ENCODE results near the gene DGKI.

DGKI gene

DNA sequence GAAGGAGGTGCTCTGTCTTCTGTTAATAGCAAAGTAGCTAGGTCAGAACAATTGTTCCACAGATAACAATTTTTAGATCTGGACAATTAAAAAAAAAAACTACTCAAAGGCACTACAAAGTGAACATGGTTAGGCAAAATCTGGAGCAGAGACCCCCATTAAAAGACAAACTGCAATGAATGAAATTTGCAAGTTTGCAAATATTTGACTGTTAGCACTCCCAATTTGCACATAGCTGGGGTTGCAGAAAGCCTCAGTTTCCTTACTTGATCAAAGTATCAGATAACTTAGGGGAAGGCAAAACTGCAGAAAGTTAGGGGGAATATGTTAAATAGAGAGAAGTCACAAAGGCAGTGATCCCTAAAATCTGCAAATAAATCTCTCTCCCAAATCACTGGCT is 68.3 kb downstream of the DGKI start:
- no peak for DNase-seq

DNA sequence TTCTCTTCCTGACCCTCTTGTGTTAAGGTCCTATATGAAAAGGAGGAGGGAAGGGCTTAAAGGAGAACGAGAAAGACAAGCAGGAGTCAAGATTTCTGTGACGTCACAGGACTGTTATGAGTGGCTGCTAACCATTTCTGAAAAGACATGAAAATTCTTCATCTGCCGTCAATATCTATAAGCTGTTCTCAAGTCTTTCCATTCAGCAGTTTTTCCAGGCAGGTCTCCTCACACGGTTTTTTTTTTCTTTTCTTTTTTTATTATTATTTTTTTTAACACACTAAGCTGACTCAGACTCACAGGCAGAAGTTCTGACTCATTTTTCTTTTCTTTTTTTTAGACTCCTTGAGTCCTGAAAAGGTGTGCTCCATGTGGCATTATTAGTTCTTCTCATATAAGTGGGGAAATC is 72.0 kb downstream of the DGKI start:
- no peak for DNase-seq

DNA sequence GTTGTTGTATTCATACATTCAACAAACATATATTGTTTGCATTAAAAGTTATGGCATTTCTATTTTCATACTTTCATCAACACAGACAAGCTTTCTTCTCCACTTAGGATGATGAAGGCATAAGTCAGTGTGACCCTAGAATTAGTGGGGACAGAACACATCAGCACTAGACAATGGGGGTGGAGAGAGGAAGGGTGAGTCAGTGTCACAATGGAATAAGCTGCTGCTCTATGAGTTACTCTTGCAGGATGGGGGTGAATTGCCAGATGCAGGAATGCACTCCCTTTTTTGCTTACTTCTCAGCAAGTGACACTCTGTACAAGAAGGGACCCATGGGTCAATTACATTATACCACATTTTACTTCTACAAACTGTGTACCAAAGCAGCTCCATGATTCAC is 74.0 kb downstream of the DGKI start:
- DNase-seq: no peak

DNA sequence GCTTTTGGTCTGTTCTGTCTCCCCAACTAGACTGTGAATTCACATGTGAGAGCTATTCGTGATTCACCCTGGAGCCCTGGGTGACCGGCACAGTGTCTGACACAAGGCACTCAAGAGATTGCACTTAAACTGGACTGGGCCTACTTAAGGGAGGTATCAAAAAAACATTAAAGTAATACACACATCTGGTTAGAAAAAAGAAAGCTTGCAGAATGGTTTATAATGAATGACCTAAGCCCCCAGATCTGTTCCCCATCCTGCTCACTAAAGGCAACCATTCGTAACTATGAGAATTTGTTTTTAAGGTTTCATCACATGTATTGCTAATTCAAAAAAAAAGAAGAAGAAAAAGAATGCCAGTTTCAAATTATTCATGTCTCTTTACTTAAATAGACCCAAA is 74.5 kb downstream of the DGKI start:
- no peak for DNase-seq

DNA sequence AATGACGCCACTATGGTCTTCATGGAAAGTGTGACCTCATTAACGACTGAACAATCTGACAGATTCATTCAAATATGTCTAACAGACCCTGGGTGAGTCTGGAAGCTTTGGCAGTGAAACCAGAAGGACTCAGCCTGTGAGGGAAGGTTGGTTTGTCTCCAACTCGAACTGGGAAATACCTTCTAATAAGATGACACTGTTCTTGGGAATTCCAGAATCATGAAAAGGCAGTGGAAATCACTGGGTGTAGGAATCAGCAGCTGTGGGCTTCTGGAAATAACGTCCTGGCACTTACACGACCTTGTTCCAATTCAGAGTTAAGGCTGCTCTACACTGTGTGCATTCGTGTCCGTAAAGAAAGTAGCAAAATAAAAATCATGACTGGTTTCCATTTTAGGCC is 75.1 kb downstream of the DGKI start:
- DNase-seq: no peak

DNA sequence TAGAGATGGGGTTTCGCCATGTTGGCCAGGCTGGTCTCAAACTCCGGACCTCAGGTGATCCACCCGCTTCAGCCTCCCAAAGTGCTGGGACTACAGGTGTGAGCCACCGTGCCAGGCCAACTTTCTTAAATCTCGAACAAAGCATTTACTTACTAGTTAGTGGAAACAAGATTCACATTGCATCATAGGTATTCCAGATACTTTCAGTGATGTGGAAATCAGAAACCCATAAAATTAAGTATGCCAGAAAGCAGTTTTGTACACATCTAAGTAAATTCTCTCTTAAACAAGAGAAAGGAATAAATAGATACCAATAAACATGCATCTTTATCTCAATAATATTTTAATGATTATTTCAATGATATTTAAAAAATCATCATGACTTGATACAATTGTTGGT is 75.5 kb downstream of the DGKI start:
- DNase-seq: no peak

DNA sequence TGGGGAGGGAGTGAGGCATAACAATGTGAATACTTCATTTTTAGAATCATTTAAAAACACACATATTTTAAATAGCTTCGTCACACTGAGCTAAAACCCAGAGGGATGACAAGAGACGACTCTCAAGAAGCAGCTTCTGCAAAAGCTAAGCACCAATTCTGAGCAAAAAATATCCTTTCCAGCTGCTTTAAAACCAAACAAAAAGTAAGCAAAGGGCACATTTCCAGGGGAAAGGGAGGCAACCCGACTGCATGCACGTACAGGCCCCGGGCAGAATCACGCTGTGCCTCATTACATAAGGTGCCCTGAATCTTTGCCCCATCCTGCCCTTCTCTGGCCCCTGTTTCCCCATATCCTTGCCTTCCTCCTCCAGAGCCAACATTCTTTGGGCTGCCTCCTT is 78.4 kb downstream of the DGKI start:
- DNase-seq: no peak

DNA sequence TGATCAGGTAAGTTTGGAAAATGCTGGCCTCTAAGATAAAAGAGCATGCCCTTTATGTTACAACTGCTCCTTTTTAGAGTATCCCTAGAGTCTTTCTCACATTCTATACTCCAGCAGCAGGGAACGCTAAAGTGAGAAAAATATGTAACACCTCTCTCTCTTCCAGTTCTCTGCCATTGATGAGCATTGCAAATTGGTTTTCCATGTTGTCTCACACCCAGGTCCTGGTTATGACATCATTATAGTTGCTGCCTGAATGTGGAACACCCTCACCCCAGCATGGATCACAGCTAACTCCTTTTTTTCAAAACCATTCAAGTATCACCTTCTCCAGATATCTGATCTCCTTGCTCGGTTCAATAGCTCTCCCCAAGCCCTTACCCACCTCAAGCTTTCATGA is 84.4 kb downstream of the DGKI start:
- DNase-seq: no peak

DNA sequence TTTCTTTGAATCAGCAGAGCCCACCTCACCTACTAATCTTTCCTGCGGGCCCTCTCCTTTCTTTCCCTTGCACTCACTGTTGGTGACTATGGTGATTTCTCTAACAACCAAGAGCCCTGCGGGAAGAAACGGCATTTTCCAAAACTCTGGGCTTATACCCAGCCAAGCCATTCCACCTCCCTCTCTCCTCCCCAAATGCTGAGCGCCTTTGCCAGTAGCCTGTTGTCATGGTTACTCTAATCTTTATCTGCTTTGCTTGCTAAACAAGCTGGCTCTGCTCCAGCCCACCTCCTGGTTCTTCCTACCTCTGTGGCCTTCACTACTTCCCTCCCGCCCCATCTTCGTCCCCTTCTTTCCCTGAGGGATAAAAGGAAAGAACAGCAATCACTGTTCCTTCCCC is 86.7 kb downstream of the DGKI start:
- no peak for DNase-seq

DNA sequence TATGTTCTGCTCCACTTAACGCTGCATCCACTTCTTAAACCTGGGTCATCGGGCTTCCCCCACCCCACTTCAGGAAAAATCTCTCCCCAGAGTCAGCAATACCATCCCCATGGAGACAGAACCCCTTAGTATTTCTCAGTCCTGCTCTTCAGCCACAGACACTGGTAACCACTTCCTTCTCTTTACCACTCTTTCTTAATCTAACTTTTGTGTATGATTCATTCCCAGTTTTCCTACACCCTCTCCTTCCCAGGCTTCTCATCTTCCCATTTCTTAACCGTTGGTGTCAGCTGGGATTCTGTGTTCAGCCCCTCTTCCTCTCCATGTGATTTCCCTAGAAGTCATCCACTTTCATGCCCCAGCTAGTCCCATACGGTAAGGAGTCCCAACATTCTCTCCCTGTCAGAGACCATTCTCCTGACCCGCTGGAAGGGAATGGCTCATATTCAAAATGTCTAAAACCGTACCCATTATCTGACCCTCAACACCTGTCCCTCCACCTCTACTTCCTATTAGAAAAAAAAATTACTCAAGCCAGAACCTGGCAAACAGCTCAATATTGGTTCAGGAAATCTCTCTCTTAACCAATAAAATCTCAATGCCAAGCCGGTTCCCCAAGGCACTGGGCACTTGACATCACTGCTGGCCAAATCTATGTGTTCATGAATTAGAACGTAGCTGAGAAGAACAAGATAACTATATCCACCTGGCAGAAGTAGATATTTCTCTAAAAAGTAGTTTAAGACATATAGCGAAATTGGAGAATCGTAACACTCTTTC is 89.4 kb downstream of the DGKI start:
- no peak for DNase-seq

DNA sequence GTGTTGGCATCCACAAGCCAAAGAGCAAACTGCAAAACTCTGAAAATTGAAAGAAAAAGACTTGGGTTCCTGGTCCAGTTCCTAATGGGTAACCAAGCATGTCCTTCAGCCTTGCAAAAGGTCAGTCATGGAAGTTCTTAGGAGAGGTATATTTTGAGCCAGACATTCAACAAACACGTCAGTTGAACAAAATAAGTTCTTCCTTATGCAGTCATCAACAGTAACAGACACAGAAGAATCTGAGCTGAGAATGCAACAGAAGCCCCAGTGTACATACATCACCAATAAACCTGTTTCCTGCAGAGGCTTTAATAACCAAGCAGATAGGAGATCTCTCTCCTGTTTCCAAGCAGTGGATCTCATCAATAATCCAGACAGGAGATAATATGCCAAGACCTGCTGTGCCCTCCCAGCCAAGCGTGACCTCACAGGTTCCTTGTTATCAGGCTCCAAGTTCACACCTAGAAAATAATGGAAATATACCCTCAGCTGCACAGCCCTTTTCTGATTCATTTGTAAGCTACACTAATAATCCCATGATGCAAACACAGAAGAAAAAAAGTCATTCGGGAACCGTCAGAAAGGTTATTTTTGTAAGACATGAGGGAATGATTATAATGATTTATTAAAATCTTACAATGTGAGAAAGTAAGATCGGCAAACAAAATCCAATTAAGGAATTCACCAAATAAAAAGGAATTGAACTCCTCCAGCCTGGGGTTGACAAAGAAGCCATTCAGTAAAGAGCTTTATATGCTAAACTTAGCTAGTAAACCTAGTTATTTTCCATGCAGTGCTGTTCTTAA is 90.7 kb downstream of the DGKI start:
- no peak for DNase-seq

DNA sequence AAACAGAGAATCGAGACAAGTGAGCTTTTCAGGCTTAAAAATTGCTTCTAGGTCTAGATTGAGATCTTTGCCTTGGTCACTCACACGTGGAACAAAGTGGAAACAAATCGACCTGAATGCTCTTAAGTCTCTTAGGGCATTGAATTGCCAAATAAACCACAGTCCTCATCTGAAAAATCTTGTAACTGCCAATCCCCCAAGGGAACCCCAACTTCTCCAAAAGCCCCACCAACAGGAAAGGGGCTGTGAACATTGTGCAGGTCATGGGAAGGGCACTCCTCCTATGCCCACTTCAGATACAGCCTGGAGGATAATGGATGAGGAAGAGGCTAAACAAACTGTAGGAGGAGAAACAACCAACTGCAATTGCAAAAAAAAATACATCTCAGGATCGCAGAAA is 91.3 kb downstream of the DGKI start:
- no peak for DNase-seq

DNA sequence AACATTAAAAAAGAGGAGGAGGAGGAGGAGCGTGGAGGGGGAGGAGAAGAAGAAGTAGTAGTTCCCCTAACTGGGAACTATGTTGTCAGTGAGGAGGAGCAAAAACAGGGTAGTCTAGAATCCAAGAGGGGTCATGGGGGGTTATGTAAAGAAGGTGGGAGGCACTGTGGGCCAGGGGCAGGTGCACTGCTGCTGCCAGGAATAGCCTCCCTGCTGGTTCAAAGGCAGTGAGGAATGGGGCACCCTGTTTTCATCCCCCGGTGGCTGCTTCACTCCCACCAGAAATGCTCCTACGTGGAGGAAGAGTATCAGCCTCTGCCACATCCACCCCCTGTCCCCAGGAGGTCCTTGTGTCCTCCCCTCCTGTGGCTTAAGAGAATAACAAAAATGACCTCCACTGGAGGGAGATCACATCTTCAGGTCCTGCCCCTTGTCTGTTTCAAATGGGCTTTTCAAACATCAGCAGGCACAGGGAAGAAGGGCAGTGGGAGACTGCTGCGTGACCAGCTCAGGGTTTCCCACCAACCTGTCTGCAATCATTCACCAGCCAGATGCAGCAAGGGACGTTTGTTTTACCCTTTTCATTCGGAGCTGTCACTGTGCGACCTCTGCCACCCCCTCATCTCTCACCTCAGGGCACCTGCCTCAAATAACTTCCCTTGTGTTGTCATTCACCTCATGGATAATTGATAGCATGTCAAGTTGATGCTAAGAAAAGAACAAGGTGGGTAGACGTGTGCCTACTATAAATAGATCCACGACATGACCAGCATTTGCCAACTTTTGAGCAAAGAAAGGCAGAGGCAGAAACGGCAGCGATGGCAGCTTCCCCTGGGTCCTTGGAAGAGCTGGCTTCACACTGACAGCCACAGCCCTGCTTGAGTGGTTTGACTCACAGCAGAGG is 92.6 kb downstream of the DGKI start:
- no peak for DNase-seq

DNA sequence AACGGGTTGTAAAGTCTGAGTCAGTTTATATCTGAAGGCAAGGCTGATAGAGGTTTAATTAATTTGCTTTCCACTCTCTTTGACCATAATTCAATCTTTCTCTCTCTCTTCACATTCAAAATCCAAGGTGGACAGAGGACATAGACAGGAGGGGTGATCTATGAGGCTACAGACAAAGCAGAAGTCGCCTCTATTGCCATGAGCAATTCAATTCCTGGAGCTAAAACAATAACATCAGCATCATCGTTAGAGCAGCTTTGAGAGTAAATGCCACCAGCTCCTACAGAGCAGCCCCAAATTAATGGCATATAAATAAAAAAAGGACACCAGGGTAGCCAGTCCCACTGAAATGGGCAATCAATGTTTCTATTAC is 93.2 kb downstream of the DGKI start:
- no peak for DNase-seq

DNA sequence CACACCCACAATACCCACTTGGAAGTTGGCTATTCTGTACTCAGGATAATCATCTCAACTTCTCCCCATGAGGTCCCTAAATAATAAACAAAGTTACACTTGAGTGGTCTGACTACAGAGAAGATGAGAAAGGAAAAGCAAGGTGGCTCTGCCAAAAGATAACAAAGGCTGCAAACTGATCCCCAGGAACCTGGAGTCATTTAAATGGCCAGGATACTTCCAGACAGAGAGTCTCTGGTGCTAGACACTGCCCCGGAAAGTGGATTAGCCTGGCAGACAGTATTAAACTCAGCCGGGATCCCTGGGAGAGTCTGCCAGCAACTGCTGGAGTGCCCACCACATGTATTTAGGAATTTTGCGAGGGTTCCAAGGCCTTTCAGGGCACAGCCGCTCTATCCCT is 93.7 kb downstream of the DGKI start:
- no peak for DNase-seq

DNA sequence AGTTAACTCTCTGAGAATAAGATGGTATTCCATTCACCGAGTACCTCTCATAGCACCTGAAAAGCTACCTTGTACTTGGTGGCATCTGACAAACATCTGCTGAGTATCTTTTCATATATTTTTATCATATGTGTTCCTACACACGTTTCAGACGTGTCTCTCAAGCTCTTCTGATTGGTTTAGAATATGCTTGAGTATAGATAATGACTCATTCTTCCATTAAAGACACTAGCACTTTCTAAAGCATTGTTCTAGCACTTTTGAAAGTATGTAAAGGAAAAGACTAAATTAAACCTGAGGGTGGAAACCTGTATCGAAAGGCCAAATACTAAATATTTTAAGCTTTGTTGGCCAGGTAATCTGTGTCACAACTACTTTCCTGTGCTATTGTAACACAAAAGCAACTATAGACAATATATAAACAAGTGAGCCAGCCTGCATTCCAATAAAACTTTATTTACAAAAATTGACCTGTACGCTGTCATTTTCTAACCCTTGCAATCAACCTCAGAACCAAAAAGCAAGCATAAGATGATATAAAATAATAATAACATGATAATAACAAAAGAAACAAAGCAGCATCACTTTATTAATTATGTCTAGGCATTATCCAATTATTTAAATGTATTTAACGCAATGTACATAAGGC is 95.3 kb downstream of the DGKI start:
- DNase-seq: no peak

DNA sequence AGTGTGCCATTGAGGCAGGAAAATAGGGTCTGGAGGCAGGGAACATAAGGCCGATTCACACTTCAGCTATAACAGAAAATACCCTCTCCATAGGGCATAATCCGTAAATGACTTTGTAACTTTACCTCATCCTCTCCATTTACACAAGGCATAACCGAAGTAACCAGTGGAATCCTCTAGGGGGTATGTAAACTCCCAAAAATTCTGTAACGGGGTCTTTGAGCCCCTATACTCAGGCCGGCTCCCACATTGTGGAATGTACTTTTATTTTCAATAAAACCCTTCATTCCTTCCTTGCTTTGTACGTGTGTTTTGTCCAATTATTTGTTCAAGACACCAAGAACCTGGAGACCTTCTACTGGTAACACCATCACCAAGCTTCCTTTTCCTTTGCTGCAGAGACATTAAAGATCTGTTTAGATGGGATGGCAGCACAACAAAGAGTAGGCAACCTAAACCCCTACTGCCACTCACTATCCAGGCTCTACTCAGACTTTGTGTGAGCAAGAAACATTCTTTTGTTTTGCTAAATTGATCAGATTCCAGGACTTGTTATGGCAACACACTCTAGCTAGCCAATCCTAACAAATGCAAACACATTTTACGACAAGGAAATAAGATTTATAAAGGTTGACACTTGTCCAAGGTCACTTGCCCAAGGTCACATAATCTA is 99.3 kb downstream of the DGKI start:
- no peak for DNase-seq

DNA sequence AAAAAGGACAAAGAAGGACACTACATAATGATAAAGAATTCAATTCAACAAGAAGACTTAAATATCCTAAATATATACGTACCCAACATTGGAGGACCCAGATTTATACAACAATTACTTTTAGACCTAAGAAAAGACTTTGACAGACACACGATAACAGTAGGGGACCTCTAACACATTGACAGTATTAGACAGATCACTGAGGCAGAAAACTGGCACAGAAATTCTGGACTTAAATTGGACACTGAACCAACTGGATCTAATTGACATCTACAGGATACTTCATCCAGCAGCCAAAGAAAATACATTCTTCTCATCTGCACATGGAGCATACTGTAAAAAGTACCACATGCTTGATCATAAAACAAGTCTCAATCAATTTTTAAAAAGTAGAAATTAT is 103.8 kb downstream of the DGKI start:
- DNase-seq: no peak

DNA sequence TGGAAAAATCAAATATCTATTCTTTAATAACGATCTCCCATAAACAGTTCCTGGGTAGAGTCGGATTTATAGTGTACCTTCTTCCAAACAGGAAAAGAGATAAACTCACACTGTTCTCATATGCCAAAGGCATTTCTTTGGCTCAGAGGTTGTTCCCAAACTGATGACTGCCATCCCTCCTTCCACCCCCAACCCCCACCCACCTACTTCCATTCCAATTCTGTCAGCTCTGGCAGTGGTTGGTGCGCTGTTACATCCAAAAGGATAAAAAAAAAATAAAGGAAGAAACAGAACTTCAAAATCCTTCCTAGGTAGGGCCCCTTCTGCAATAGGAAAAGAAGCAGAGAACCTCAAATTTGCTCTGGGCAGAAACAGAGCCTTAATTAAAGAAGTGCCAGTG is 104.7 kb downstream of the DGKI start:
- no peak for DNase-seq

DNA sequence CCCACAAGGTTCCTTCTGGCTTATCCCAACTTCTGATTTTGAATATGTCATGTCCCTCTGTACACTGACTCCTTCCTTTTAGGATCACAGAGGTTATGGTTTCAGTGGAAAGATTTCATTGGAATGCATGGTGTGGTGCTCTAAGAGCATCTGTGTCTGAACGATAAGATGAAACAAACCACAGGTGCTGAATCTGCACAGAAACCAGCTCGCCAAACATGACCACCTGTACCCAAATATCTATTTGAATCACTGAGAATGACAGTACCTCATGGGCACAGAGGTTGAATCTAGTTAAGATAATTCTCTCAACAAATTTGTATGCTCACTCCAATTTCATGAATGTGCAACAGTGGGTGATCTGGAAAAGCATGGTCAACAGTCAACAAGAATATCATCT is 105.3 kb downstream of the DGKI start:
- DNase-seq: no peak

DNA sequence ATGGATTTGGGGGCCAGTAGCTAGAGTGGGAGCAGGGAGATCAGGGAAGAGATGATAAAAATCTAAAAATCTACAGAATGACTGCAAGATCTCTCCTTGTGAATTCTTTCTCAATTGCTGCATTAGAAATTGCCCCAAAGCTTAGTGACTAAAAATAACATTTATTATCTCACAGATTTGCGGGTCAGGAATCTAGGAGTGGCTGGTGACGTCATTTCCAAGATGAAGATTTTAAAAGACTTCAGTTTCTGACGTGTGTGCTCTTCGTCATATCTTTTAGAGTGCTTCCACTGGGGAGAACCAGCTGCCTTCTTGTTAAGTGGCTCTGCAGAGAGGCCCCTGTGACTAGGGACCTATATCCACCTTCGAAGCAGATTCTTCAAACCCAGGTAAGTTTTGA is 112.6 kb downstream of the DGKI start:
- DNase-seq: no peak

DNA sequence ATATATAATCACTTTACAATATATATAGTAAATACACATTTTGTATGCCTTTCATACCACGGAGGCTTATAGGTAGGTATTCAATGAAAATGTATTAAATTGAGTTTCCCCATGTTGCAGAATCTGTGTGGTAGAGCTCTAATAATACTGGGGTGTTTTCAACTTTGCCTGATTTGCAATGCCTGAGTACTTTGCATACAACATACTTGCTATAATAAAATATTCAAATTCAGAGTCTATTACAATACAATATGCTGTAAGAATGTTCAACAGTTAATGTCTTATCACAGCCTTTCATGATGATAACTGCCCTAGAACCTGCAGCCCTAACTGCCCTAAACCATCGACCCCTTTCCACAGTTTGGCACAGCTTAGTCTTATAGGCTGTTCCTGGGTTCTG is 114.6 kb downstream of the DGKI start:
- no peak for DNase-seq

DNA sequence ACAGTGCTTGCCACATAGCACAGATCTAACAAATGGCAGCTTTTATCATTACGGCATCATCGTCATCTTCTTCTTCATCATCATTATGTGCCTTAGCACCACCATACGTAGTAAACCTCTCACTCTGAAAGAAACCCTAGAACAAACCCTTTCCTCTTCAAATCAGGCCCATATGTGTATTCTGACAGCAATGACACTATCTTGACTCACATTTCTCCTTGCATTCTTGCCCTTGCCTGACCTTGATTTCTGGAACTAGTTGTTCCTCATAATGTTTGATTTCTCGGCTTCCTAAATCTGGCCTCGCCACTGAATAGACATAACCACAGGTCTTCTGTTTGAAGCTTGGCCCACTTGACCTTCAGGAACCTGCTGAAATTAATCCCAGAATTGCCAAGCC is 115.3 kb downstream of the DGKI start:
- DNase-seq: no peak

Data from NCI-H187 treated with DMSO at 0.1 percent for 48 hours (cell line).